GM20000 (cell line): ENCODE results near the gene FMOD.
A peak's percentile ranks its signal among the peaks of the same experiment; 100 is the strongest.

Experiments used
- DNase-seq: peaks from one replicate; pipeline ENCODE4 v3.0.0; 2012; ENCODE audit warnings: low spot score
- CTCF ChIP-seq: IDR thresholded peaks from 2 replicates; pipeline ENCODE4 v1.5.1; 2012; ENCODE audit warnings: mild to moderate bottlenecking, control low read depth; ENCODE audit errors: extremely low read depth, missing control alignments

The FMOD gene

GRCh38 chr1:203380420-203381150, 29.7 kb upstream of the FMOD start:
- TF ChIP-seq CTCF = no peak
- peak; percentile 39 for DNase-seq

- DNase-seq = no peak
- no peak for TF ChIP-seq CTCF
These were observed 28.9 kb upstream of the FMOD start for GRCh38 chr1:203379825-203380224.

- TF ChIP-seq CTCF = no peak
These were observed 27.8 kb upstream of the FMOD start for GRCh38 chr1:203378556-203379245.

GRCh38 chr1:203373991-203374390, 23.1 kb upstream of the FMOD start:
- no peak for DNase-seq
- TF ChIP-seq CTCF = no peak

More at GRCh38 chr1:203378556-203379245, 27.8 kb upstream of the FMOD start:
- DNase-seq = no peak

GRCh38 chr1:203373002-203373401, 22.1 kb upstream of the FMOD start:
- DNase-seq = no peak
- no peak for TF ChIP-seq CTCF

GRCh38 chr1:203371288-203371687, 20.4 kb upstream of the FMOD start:
- no peak for DNase-seq
- no peak for TF ChIP-seq CTCF

GRCh38 chr1:203369666-203370065, 18.7 kb upstream of the FMOD start:
- TF ChIP-seq CTCF = no peak
- DNase-seq = no peak
